Activated CD4-positive, alpha-beta T cell treated with anti-CD3 and anti-CD28 coated beads, Interleukin-2, amount 50 U/mL, for 4 hours (primary cell): ENCODE data around the gene KLHL21.

Experiments
- DNase-seq, 2 experiments: peaks; one replicate each; pipeline ENCODE4 v3.0.0-alpha.2; 2020

Gene KLHL21

GRCh38 chr1:6599141-6599975, 3.3 kb downstream of the KLHL21 start:
- DNase-seq = peak; percentile 60 to 68

DNA sequence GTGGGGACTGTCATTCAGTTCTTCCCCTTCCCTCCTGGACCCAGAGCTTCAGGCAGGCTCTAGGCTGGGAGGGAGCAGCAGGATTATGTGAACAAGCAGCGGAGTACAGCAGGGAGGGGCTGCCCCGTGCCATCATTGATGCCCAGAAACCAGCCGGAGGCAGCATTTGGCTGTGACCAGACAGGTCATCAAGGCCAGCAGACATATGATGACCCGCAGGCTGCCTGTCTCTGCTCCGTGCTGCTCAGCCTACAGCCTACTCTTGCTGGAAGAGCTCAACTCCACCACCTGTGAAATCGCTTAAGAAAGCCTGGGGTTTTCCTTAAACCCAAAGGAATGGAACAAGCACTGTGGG, 4.9 kb downstream of the KLHL21 start:
- DNase-seq = no peak

DNA sequence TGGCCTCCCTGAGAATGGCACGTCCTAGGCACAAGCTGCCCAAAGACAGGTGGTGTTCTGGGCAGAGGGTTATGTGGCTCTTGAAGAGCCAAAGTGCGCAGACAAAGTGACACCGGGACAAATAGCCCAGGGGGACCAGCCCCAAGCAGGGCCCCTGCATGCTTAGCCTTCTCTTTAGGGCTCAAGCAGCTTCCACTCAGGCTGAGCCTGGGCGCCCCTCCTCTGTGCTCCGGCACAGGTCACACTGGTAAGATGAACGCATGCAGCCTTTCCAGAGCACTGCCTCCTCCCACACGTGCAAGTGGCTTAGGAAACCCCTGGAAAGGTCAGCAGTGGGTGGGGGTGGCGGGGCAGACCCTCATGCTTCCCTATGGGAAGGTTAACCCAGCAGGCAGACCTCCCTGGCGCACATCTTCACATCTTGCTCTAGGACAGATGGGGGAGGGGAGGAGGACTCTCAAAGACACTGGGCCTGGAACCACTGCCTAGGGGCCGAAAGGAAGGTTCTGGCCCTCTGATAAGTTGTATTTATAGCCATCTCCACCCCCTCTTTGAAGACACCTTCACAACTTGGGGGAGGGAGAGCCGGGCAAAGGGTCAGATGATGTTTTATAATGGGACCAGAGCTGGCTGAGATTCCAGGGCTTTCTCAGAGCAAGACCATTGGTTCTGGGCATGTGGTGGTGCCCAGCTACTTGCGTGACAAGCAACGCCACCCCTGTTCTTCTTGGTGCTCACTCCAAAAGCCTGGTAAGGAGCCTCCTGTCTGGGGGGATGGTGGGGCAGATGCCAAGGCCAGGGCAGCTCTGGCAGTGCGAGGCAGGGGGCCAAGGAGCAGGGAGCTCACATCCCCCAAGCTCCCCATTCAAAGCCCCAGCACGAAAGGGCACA, 5.5 kb downstream of the KLHL21 start:
- no peak for DNase-seq

GRCh38 chr1:6596351-6596750, 6.3 kb downstream of the KLHL21 start:
- DNase-seq = no peak

DNA sequence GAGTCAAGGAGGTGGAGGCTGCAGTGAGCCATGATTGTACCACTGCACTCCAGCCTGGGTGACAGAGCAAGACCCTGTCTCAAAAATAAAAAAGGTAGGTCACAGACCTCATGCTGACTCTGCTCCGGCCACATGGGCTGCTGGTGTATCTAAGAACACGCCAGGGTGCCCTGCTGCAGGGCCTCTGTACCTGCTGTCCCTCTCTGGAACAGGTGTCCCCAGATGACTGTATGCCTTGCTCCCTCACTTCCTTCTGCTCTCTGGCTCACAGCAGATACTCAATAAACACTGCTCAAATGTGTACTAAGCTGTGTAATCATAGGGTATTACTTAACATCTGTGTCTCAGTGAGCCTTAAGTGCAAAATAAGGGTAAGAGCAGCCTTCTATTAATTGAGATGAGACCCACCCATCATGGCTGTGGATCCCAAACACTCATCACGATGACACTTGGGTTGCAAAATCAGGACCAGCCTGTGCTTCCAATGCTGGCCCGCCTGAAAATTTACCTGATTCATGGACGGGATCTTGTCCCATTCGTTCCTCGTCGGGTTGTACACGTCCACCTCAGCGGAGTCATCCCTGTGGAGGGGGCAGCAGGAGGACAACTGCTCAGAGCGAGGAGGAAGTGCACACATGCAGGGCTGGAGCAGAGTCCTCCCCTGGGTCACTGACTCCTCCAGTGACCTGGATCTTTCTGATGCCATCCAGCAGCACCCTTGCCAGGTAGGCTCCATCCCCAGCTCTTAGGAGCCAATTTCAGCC, 7.5 kb downstream of the KLHL21 start:
- no peak for DNase-seq

GRCh38 chr1:6593810-6594209, 8.9 kb downstream of the KLHL21 start:
- DNase-seq = no peak

DNA sequence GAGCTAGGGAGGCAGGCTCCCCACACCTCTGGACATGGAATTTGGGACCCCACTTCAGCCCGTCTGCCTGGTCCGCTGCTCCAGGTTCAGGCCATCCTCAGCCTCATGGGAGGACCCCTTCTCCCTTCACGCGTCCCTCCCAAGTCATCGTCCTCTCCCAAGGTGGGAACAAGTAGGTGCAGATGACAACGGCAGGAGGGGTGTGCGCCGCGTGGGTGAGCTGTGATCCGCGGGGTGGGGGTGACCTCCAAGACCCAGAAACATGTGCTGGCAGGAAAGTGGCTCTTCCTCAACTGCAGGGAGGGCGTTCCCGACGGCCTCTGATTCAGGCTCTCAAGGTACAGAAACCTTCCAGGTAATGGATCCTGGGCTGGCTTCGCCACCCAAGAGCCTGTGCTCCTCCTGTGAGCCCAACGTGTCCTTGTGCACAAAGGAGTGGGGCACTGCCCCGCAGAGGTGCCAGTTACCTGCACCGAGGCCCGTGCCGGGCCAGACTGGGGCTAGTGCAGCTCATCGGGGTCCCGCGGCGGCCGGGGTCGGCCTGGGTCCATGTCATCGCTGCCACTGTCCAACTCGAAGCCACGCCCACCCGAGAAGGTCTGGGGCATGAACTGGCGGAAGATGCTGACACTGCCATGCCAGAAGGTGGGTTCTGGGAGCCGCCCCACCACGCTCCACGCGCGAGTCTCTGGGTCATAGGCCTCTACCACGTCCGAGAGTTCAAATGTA, 9.6 kb downstream of the KLHL21 start:
- DNase-seq = no peak

- no peak for DNase-seq
Observed at GRCh38 chr1:6592441-6592840, 10.2 kb downstream of the KLHL21 start.

DNA sequence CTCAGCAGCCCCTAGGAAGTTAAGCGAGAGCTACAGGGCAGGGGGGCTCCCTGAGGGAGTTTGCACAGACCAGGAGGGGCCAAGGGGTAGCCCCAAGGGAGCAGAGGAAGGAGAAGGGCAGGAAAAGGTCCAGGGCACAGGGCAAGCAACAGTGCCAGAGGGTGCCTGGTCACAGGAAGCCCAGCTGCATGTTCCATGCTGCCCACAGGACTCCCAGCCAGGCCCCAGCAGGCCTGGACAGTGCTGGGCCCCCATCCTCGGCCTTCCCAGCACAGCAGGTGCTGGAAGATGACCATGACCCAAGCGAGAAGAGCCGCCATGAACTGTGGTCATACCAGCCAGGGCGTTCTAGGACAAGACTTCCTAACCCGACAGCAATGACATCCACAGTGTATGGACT, 11.0 kb downstream of the KLHL21 start:
- DNase-seq = no peak

- no peak for DNase-seq
Observed at GRCh38 chr1:6591222-6591621, 11.4 kb downstream of the KLHL21 start.

GRCh38 chr1:6590046-6590445, 12.6 kb downstream of the KLHL21 start:
- DNase-seq = no peak

DNA sequence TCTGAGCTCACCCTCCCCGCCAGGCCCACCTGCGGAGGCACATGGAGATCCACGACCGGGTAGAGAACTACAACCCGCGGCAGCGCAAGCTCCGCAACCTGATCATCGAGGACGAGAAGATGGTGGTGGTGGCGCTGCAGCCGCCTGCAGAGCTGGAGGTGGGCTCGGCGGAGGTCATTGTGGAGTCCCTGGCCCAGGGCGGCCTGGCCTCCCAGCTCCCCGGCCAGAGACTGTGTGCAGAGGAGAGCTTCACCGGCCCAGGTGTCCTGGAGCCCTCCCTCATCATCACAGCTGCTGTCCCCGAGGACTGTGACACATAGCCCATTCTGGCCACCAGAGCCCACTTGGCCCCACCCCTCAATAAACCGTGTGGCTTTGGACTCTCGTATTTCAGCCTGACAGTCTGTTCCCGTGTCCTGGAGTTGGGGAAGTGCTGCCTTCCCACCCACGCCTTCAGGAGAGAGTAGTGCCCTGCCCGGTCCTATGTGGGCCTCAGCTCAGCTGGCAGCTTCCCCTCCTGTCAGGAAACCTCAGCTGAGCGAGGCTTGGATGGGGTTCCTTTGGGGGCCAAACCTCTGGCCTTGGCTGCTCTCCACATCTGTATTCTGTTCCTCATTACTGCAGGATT, 13.7 kb downstream of the KLHL21 start:
- no peak for DNase-seq

- no peak for DNase-seq
Observed at GRCh38 chr1:6588128-6588892, 14.4 kb downstream of the KLHL21 start.

GRCh38 chr1:6587261-6588005, 15.2 kb downstream of the KLHL21 start:
- no peak for DNase-seq

GRCh38 chr1:6586404-6586816, 16.3 kb downstream of the KLHL21 start:
- DNase-seq = no peak

DNA sequence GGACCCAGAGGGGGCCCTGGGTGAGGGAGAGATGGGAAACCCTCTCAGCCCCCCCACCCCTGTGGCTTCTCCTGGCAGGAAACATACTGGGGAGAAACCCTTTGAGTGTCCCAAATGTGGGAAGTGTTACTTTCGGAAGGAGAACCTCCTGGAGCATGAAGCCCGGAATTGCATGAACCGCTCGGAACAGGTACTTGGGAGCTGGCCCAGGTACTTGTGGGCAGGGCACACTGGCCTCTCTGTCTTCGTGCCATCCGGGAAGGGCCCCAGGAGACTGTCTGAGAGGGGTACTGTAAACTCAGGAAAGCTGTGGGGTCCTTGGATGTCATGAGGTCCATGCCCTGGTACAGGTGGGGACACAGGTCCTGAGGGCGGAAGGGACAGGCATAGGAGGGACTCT, 16.8 kb downstream of the KLHL21 start:
- DNase-seq = no peak

DNA sequence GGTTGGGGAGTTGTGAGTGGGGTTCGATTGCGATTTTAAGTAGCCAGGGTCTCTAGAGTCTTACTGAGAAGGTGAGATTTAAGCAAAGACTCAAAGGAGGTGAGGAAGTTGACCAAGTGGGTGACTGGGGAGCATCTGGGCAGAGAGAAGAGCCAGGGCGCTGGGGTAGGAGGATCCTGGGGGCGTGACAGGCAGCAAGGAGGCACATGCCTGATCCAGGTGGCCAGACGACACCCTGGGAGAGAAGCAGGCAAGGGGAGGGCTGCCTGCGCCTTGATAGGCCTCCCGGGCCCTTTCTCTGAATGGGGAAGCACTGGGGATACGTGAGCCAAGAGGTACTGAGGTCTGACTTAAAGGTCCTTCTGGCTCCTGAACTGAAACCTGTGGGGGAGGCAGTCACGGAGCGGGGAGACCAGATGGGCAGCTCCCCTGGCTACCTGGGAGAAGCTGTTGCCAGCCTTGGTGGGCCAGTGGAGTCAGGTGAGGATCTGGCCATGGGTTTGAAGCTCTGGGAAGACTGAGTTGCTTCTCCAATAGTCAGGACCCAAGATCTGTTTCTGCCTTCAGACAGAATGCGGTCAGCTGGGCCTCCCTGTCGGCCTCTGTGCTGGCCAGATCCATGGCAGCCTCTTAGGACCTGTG, 17.5 kb downstream of the KLHL21 start:
- no peak for DNase-seq

- DNase-seq = no peak
Observed at GRCh38 chr1:6584126-6585080, 18.3 kb downstream of the KLHL21 start.

DNA sequence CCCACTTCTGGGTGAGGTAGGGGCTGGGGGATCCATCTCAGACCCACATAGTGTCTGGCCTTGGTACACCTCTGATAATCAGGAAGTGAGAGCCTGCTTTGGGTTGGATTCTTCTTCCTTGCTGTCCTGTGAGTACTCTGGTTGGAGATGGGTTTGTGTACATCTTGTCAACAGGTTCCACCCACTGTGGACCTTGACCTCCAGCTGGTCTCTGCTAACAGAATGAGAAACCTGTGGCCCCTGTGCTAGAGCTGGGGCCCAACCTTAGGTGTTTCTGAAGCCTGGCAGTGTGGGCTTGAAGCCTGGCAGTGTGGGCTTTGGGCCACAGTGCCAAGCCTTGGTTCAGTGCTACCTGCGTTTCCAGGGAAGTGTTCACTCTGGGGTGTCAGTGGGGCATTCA, 20.3 kb downstream of the KLHL21 start:
- no peak for DNase-seq
